ENCODE results near the gene PPRC1.

PPRC1 gene

DNA sequence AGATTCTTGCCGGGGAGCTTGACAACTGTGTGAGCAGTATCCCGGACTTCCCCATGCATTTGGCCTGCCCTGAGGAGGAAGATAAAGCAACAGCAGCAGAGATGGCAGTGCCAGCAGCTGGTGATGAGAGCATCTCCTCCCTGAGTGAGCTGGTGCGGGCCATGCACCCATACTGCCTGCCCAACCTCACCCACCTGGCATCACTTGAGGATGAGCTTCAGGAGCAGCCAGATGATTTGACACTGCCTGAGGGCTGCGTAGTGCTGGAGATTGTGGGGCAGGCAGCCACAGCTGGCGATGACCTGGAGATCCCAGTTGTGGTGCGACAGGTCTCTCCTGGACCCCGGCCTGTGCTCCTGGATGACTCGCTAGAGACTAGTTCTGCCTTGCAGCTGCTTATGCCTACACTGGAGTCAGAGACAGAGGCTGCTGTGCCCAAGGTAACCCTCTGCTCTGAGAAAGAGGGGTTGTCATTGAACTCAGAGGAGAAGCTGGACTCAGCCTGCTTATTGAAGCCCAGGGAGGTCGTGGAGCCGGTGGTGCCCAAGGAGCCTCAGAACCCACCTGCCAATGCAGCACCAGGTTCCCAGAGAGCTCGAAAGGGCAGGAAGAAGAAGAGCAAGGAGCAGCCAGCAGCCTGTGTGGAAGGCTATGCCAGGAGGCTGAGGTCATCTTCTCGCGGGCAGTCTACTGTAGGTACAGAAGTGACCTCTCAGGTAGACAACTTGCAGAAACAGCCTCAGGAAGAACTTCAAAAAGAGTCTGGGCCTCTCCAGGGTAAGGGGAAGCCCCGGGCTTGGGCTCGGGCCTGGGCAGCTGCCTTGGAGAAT lies 6.7 kb downstream of the PPRC1 start:
- no peak for DNase-seq (ENCODE audit: low read depth)
- H3K4me3 ChIP-seq (ENCODE audit: low read depth, low read length): no peak overlapping the region
- TF ChIP-seq, protein P1, sequence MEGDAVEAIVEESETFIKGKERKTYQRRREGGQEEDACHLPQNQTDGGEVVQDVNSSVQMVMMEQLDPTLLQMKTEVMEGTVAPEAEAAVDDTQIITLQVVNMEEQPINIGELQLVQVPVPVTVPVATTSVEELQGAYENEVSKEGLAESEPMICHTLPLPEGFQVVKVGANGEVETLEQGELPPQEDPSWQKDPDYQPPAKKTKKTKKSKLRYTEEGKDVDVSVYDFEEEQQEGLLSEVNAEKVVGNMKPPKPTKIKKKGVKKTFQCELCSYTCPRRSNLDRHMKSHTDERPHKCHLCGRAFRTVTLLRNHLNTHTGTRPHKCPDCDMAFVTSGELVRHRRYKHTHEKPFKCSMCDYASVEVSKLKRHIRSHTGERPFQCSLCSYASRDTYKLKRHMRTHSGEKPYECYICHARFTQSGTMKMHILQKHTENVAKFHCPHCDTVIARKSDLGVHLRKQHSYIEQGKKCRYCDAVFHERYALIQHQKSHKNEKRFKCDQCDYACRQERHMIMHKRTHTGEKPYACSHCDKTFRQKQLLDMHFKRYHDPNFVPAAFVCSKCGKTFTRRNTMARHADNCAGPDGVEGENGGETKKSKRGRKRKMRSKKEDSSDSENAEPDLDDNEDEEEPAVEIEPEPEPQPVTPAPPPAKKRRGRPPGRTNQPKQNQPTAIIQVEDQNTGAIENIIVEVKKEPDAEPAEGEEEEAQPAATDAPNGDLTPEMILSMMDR (IDR thresholded peaks at IDR 0.05; ENCODE audit: control insufficient read depth, extremely low read depth, insufficient read depth): no peak

DNA sequence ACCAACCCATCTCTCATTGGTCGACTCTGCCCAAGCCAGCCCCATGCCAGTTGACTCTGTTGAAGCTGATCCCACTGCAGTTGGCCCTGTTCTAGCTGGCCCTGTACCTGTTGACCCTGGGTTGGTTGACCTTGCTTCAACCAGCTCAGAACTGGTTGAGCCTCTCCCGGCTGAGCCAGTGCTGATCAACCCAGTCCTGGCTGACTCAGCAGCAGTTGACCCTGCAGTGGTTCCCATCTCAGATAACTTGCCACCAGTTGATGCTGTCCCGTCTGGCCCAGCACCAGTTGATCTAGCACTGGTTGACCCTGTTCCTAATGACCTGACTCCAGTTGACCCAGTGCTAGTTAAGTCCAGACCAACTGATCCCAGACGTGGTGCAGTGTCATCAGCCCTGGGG lies 7.4 kb downstream of the PPRC1 start:
- H3K4me3 ChIP-seq (ENCODE audit: low read depth, low read length): no peak overlapping the region
- no peak for DNase-seq (ENCODE audit: low read depth)
- TF ChIP-seq, protein P1 (IDR thresholded peaks at IDR 0.05; ENCODE audit: control insufficient read depth, extremely low read depth, insufficient read depth): no peak

DNA sequence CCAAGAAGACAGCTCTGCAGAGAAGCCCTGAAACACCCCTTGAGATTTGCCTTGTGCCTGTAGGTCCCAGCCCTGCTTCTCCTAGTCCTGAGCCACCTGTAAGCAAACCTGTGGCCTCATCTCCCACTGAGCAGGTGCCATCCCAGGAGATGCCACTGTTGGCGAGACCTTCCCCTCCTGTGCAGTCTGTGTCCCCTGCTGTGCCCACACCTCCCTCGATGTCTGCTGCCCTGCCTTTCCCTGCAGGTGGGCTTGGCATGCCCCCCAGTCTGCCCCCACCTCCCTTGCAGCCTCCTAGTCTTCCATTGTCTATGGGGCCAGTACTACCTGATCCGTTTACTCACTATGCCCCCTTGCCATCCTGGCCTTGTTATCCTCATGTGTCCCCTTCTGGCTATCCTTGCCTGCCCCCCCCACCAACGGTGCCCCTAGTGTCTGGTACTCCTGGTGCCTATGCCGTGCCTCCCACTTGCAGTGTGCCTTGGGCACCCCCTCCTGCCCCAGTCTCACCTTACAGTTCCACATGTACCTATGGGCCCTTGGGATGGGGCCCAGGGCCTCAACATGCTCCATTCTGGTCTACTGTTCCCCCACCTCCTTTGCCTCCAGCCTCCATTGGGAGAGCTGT lies 8.2 kb downstream of the PPRC1 start:
- no peak for DNase-seq (ENCODE audit: low read depth)
- TF ChIP-seq, protein P1 (IDR thresholded peaks at IDR 0.05; ENCODE audit: control insufficient read depth, extremely low read depth, insufficient read depth): no peak
- H3K4me3 ChIP-seq (ENCODE audit: low read depth, low read length): no peak overlapping the region

DNA sequence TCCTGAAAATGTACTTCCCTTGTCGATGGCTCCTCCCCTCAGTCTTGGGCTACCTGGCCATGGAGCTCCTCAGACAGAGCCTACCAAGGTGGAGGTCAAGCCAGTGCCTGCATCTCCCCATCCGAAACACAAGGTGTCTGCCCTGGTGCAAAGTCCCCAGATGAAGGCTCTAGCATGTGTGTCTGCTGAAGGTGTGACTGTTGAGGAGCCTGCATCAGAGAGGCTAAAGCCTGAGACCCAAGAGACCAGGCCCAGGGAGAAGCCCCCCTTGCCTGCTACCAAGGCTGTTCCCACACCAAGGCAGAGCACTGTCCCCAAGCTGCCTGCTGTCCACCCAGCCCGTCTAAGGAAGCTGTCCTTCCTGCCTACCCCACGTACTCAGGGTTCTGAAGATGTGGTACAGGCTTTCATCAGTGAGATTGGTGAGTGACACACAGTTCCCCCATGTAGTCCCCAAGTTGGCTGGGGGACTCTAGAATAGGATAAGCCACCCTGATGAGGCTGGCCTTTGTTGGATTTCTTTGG lies 8.8 kb downstream of the PPRC1 start:
- TF ChIP-seq, protein P1 (IDR thresholded peaks at IDR 0.05; ENCODE audit: control insufficient read depth, extremely low read depth, insufficient read depth): no peak
- no peak for DNase-seq (ENCODE audit: low read depth)
- H3K4me3 ChIP-seq (ENCODE audit: low read depth, low read length): no peak overlapping the region

DNA sequence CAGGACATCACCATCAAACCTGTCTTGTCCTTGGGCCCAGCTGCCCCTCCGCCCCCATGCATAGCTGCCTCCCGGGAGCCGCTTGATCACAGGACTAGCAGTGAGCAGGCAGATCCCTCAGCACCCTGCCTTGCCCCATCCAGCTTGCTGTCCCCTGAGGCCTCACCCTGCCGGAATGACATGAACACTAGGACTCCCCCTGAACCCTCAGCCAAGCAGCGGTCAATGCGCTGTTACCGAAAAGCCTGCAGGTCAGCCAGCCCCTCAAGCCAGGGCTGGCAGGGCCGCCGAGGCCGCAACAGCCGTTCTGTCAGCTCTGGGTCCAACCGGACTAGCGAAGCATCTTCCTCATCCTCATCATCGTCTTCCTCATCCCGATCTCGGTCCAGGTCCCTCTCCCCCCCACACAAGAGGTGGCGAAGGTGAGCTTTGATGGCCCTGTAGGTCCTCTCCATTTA lies 14.2 kb downstream of the PPRC1 start:
- no peak for DNase-seq (ENCODE audit: low read depth)
- H3K4me3 ChIP-seq (ENCODE audit: low read depth, low read length): no peak overlapping the region
- TF ChIP-seq, protein P1 (IDR thresholded peaks at IDR 0.05; ENCODE audit: control insufficient read depth, extremely low read depth, insufficient read depth): no peak

DNA sequence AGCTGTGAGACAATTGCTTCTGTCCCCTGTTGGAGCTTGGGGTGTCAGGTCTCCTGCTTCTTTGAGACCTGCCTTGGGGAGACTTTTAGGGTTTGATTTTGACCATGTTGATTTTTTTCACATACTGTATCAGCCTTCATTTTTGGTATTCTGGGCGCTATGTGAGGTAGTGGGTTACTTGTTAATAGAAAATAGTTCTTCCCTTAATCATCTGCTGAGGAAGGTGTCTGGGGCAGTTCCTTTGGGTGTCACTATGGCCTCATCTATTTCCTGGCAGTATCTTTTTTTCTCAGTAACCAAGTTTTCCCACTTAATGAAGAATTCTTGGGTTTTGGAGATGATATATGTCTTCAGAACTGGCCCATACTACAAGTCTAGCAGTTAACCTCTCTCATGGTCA lies 14.7 kb downstream of the PPRC1 start:
- H3K4me3 ChIP-seq (ENCODE audit: low read depth, low read length): no peak overlapping the region
- DNase-seq (ENCODE audit: low read depth): no peak
- TF ChIP-seq, protein P1 (IDR thresholded peaks at IDR 0.05; ENCODE audit: control insufficient read depth, extremely low read depth, insufficient read depth): no peak
